Right forelimb (tissue), 1 donor: ENCODE measurements around the gene SH2D7.
A peak's percentile ranks its signal among the peaks of the same experiment; 100 is the strongest.

ENCODE experiments used
- DNase-seq: peaks from one replicate; pipeline ENCODE4 v3.0.0-alpha.2; 2018

SH2D7 gene

DNA sequence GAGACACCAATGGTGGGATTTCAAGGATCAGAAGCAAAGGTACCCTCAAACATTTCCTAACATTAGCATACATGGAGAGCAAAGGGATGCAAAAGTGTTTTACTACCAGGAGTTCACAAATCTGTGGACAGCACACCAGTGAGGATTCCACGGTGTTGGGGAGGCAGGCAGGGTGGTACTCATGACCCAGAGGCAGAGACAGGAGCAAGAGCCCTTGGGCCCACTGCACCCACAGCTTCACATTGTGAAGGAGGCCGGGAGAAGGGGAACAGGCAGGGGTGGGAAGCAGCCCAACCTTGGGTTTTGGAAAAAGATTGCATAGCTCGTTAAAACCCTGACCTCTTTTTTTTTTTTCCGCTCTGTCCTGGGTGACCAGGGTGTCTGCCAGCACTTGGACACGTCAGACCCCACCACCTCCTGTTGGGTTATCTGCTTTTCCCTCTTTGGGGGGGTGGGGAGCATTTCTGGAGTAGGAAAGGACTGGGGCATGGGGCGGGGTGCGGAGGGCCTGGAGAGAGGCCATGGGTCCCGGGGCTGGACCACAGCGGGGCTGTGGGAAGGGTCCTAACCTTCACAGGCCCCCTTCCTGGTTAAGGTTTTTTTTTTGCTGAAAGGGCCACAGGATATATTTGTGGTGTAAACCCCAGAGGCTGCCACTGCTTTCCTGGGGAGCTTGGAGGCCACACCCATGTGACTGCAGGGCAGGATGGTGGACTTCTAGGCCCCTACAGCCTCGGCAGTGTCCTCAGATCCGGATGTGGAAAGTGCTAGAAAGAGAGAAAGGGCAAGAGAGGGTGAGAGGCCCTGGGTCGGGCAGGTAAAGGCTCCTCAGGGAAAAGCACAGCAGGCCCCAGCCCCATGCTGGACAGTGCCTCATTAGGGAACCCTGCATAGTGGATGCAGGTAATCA, 12.5 kb downstream of the SH2D7 start:
- peak; percentile 22 for DNase-seq

GRCh38 chr15:78105476-78106241, 13.3 kb downstream of the SH2D7 start:
- peak; percentile 17 for DNase-seq

DNA sequence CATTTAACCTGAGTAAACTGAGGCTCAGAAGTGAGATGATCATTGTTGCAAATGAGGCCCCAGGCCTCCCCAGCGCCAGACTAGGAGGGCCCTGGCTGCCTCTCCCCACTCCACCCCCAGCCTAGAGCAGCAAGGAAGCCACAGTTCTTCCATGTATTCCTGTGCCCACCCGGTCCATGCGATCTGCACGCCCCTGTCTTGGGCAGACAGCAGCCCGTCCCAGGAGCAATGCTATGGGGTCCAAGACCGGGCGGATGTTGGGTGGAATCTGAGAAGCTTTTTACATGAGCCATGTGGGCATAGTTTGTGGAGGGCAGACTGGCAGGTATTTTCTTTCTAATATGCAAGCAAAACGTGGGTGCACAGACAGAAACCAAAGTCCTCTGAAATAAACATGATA, 15.1 kb downstream of the SH2D7 start:
- no peak for DNase-seq

GRCh38 chr15:78108300-78109084, 16.1 kb downstream of the SH2D7 start:
- DNase-seq = peak; percentile 88

- DNase-seq = no peak
Measured at GRCh38 chr15:78109156-78109555, 16.8 kb downstream of the SH2D7 start.

GRCh38 chr15:78110096-78110495, 17.7 kb downstream of the SH2D7 start:
- no peak for DNase-seq

DNA sequence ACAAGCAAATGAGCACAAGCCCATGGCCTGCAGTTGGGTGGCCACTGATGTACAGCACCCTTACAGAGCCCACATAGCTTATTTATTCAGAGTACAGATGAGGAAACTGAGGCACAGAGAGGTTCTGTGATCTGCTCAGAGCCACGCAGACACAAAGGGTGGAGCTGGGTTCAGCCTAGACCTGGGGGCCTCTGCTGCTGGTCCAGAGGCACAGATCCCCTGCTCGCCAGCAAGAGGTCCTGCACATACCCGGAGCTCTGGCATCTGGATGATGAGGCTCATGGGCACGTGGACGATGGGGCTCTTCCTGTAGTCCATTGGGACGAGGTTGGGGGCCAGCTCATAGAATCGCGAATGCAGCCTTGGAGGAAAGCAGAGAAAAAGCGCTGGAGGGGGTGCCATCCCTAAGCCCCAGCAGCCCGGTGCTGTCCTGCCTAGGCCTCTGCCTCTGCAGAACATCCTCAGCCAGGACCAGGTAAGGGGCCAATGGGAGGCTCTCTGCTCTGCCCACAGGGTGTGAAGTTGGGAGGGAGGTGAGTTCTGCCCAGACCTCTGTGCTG, 18.6 kb downstream of the SH2D7 start:
- DNase-seq = no peak

GRCh38 chr15:78111788-78112187, 19.4 kb downstream of the SH2D7 start:
- DNase-seq = no peak

GRCh38 chr15:78112551-78112950, 20.2 kb downstream of the SH2D7 start:
- DNase-seq = no peak

GRCh38 chr15:78120523-78120922, 28.2 kb downstream of the SH2D7 start:
- no peak for DNase-seq

- no peak for DNase-seq
Measured at GRCh38 chr15:78125267-78125666, 32.9 kb downstream of the SH2D7 start.

GRCh38 chr15:78127882-78128281, 35.5 kb downstream of the SH2D7 start:
- DNase-seq = no peak

GRCh38 chr15:78129077-78129750, 36.9 kb downstream of the SH2D7 start:
- no peak for DNase-seq

DNA sequence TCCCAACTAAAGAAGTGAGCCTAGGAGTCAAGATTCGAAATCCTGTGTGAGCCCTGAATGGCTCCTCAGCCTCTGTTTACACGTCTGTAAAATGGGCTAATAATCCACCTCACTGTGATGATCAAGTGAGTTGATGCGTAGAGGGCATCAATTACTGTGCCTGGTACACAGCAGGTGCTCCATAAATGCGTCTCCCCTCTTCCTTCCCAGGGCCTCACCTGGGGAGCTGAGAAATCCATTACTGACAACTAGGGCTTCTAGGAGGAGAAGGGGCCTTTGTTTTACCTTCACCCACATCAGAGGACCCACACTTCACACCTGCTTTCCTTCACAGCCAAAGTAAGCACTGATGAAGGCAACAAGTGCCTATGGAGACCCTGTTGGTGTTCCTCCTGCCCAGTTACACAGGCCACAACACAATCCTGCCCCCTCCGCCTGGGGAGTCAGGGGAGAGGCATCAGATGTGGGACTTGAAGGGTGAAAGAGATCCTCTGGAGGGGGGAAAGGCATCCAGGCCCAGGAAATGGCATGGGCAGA, 37.5 kb downstream of the SH2D7 start:
- no peak for DNase-seq

- peak; percentile 58 for DNase-seq
Measured at GRCh38 chr15:78130466-78131294, 38.3 kb downstream of the SH2D7 start.

DNA sequence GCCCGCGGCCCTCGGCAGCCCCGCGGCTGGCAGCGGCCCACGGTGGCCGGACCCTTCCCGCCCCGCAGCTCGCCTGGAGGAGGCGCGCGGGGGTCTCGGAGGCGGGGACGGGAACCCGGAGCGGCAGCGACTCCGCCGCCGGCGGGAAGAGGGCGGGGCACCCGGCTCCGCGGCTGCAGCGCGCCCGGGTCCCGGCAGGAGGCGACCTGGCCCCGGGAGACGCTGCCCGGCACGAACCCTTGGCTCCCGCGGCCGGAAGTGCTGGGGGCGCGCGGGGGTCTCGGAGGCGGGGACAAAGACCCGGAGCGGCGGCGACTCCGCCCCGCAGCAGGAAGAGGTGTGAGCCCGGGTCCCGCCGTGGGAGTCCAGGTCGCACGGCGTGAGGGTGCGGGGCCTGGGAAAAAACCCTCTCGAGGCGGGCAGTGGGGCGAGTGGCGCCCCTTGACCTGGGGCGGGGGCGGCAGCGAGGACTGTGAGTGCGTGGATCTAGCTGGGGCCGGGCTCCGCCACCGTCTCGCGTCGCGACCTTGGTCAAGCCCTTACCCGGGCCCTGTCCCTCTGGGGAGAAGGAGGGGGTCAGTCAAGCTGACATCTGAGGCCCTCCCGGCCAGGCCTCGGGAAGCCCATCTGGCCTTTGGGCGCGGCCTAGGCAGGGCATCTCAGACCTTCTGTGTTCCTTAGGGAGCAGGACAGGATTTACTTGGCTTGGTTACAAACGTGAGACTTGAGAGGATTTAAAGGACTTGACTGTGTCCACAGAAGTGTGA, 39.1 kb downstream of the SH2D7 start, which contains the start of gene CIB2:
Gene CIB2, minus strand, starts transcription at position 151 of the 767 bp plus-strand sequence. CDS start 230 bp downstream, outside the sequence.
- DNase-seq = peak; percentile 88

DNA sequence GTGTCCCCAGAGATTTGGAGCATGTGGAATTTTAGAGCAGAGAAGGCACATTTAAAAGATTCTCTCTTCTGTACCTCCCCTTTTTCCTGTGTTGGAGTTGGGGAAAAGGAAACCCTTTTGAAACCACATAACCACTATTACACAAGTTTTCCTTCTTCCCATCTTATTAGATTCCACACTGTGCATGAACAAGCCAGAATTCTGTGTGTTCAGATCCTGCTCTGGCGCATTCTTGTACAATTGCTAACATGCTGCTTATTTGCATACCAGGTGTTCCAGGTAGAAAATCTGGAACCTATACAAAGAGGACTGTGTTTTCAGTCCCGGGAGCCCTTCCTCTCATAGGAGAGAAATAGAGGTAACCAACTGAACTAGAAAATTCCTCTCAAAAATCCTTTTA, 41.4 kb downstream of the SH2D7 start:
- DNase-seq = no peak

DNA sequence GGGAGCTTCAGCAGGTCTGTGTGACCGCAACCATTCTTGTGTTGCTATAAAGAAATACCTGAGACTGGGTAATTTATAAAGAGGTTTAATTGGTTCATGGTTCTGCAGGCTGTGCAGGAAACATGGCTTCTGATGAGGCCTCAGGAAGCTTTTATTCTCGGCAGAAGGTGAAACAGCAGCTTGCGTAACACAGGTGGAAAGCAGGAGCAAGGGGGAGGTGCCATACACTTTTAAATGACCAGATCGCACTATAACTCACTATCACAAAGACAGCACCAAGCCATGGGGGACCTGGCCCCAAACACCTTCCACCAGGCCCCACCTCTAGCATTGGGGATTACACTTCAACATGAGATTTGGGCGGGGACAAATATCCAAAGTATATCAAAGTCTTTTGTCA, 47.2 kb downstream of the SH2D7 start:
- no peak for DNase-seq

- DNase-seq = no peak
Measured at GRCh38 chr15:78140292-78140691, 47.9 kb downstream of the SH2D7 start.

- DNase-seq = no peak
Measured at GRCh38 chr15:78142332-78142731, 50.0 kb downstream of the SH2D7 start.
